Peyer's patch (tissue), 4 donors: ENCODE measurements around the gene MAZ. TPM values are rescaled to one million over a fixed set of nuclear protein-coding genes. Genes with fewer than 3 reads are reported as not detected.
A peak's percentile ranks its signal among the peaks of the same experiment; 100 is the strongest.
"Not testable (repeated sequence)": the region's sequence is repeated elsewhere in the genome, so short reads cannot be mapped to it uniquely, and the experiment has no call there.

Experiments used
- DNase-seq, 3 donors: peaks; one replicate each; pipeline ENCODE4 v3.0.0-alpha.2; 2017 to 2019
- H3K27ac ChIP-seq, 4 donors: fragments of 200-600 bp; sonication (generic); one replicate each; pipeline ENCODE4 v1.5.1; 2016 to 2019
- H3K27me3 ChIP-seq, 2 donors: fragments of 200-600 bp; sonication (generic); one replicate each; pipeline ENCODE4 v1.5.1; 2019
- H3K36me3 ChIP-seq, 3 donors: fragments of 200-600 bp; sonication (generic); one replicate each; pipeline ENCODE4 v1.5.1; 2016 to 2019
- H3K4me1 ChIP-seq, 4 donors: fragments of 200-600 bp; sonication (generic); one replicate each; pipeline ENCODE4 v1.5.1; 2016 to 2019
- H3K4me3 ChIP-seq, 4 donors: fragments of 200-600 bp; sonication (generic); 1 replicate in 3 of 4; 2 replicates in 1 of 4; pipeline ENCODE4 v1.5.1; 2016 to 2019; ENCODE audit warnings: mild to moderate bottlenecking in 1 of 4
- H3K9me3 ChIP-seq, 4 donors: fragments of 200-600 bp; sonication (generic); one replicate each; pipeline ENCODE4 v1.5.1; 2016 to 2019; ENCODE audit warnings: mild to moderate bottlenecking in 1 of 4
- CTCF ChIP-seq, 6 experiments: fragments of 450-650 bp in 4 of 6; fragments of 200-600 bp in 2 of 6; sonication (generic) in 1 of 6; IDR thresholded peaks; one replicate each; pipeline ENCODE4 v1.5.1; 2017 to 2019; ENCODE audit warnings: antibody characterized with exemption in 6 of 6, mild to moderate bottlenecking in 3 of 6, moderate library complexity in 1 of 6
- POLR2A ChIP-seq, 2 donors: fragments of 450-650 bp; IDR thresholded peaks; one replicate each; pipeline ENCODE4 v1.5.1; 2017; ENCODE audit warnings: antibody characterized with exemption in 2 of 2, mild to moderate bottlenecking in 2 of 2, moderate library complexity in 2 of 2
- total RNA-seq, 4 donors: library from RNA; depleted of rRNA; stranded (reverse); fragments of >200 nt; gene quantifications; one replicate each; pipeline ENCODE4 v1.1.0, GENCODE V29; 2016

Gene MAZ
- total RNA-seq, 4 donors from 2014 or later = 124 to 208 (median 135) TPM

DNA sequence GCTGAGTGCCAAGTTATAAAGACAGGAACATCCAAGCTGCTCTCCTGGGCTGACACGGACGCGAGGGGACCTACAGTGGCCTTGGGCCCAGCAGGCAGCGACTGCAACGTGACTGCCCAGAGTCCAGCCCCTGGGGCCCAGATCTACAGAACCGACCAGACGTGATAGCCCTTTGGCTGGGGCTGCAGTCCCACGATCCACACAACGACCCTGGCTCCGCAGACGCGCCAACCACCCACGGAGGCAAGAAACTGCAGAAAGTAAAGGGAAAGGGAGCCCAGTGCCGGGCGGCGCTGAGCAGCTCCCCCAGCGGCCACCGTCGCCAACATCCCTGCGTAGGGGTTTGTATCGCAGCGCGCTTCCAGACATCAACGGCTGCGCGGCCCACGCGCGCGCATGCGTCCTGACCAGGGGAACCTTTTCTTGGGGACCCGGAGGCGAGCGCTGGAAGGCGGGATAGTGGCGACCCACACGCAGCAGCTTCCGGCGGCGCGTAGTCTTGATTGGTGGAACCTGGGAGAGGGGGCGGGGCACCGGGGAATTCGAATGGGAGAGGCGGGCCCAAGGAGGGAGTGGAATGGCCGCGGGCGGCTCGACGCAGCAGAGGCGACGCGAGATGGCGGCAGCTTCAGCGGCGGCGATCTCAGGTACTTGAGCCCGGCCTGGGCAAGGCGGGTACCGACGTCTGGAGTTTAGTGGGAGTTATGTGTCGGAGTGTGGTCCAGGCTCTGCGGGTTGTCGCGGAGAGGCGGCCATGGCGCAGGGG is 16.0 kb upstream of the MAZ start, which contains the start of gene KIF22:
TSS of gene KIF22 (plus strand) at position 569 of the 766 bp plus-strand sequence. CDS start at position 578, 9 bp downstream.
- DNase-seq = peak; percentile 99 to 100 (median 100)
- Histone ChIP-seq H3K36me3 (no peaks in the 10 kb centered on the region), H3K27me3 (no peaks in the 10 kb centered on the region), H3K27ac (peak within 1 kb of the TSS; percentile 73 to 88 (median 82)), H3K9me3 (no peaks in the 10 kb centered on the region), H3K4me1 (peaks cover 0 to 23% (median 6%) of the 10 kb centered on the region in 4 donors), H3K4me3 (peak within 1 kb of the TSS; percentile 78 to 93 (median 81))
- TF ChIP-seq POLR2A (IDR thresholded peaks at IDR 0.05) (peak; percentile 42 to 52), CTCF (IDR thresholded peaks at IDR 0.05) (peak; percentile 79 to 90 (median 84))

DNA sequence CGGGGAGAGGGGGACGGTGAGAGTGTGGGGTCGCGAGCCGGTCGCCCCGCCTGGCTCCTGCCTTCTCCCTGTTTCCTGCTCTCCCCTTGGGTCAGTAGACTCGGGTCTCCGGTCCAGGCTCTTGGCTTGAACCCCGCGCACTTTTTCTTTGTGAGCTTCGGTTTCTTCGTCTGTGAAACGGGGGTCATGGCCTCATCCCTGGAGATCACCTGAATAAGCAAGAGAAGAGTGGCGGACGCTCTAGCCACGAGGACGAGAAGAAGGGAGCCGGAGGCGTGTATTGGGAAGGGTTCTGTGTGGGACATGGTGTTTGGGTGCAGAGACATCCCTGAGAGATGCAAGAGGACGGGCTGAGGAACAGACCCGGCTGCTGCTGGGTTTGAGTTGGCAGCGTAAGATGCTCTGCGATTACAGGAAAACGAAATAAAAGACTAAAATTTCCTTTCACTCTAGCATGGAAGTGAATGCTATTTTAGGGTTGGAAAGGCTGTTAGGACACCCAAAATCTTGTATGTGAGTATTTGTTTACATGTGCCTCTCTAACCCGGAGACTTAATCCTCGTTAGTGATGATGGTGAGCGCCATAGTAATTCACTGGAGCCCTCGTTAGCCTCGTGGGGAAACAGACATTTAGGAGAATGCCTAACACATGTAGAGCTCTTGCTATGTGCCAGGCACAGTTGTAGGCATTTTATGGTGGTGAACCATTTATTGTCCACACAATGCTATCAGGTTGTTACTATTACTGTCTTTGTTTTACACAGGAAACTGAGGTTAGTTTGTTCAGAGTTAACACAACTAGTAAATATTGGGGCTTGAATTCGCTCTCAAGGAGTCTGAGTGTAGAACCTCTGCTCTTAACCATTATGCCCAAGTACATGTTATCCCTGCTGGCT is 15.1 kb upstream of the MAZ start:
- TF ChIP-seq CTCF (IDR thresholded peaks at IDR 0.05) (no peak), POLR2A (IDR thresholded peaks at IDR 0.05) (no peak)
- H3K4me3 ChIP-seq = peak overlapping the region; percentile 78 to 93 (median 81)
- H3K27ac ChIP-seq = peak overlapping the region; percentile 67 to 88 (median 74)
- peaks cover 0 to 23% (median 4%) of the 10 kb centered on the region in 4 donors for H3K4me1 ChIP-seq
- H3K36me3 ChIP-seq = no peaks in the 10 kb centered on the region
- H3K9me3 ChIP-seq = no peaks in the 10 kb centered on the region
- DNase-seq = peak in 1 of 3 donors; percentile 49
- H3K27me3 ChIP-seq = no peaks in the 10 kb centered on the region

GRCh38 chr16:29791845-29792807 is 14.2 kb upstream of the MAZ start:
- peak overlapping the region in 2 of 4 donors; percentile 82 to 93 for H3K4me3 ChIP-seq
- H3K27me3 ChIP-seq = no peaks in the 10 kb centered on the region
- no peaks in the 10 kb centered on the region for H3K9me3 ChIP-seq
- H3K4me1 ChIP-seq = peaks cover 0 to 23% (median 4%) of the 10 kb centered on the region in 4 donors
- no peak overlapping the region for H3K27ac ChIP-seq
- peaks cover 0 to 8% (median 0%) of the 10 kb centered on the region in 3 donors for H3K36me3 ChIP-seq
- no peak for TF ChIP-seq CTCF (IDR thresholded peaks at IDR 0.05)
- TF ChIP-seq POLR2A (IDR thresholded peaks at IDR 0.05) = no peak
- DNase-seq = no peak

DNA sequence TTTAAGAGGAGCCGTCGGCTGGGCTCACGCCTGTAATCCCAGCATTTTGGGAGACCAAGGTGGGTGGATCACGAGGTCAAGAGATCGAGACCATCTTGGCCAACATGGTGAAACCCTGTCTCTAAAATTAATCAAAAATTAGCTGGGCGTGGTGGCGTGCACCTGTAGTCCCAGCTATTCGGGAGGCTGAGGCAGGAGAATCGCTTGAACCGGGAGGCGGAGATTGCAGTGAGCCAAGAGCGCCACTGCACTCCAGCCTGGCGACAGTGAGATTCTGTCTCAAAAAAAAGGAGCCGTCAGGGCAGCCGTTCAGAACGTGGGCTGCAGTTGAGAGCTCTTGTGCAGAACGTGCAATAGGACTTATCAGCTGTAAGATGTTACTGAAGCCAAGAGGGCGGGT is 13.2 kb upstream of the MAZ start:
- DNase-seq, H3K4me3 ChIP-seq, H3K27me3 ChIP-seq, H3K27ac ChIP-seq, H3K9me3 ChIP-seq: not testable (repeated sequence)
- Histone ChIP-seq H3K36me3 (peaks cover 0 to 17% (median 0%) of the 10 kb centered on the region in 3 donors), H3K4me1 (peaks cover 0 to 23% (median 4%) of the 10 kb centered on the region in 4 donors)

GRCh38 chr16:29794231-29794710 is 12.1 kb upstream of the MAZ start:
- TF ChIP-seq CTCF (IDR thresholded peaks at IDR 0.05) (no peak), POLR2A (IDR thresholded peaks at IDR 0.05) (no peak)
- Histone ChIP-seq H3K4me1 (peaks cover 0 to 23% (median 4%) of the 10 kb centered on the region in 4 donors), H3K27me3 (no peaks in the 10 kb centered on the region), H3K27ac (no peak overlapping the region), H3K9me3 (no peaks in the 10 kb centered on the region), H3K4me3 (no peak overlapping the region), H3K36me3 (peaks cover 0 to 28% (median 0%) of the 10 kb centered on the region in 3 donors)
- no peak for DNase-seq
